Astrocyte of the cerebellum (primary cell): ENCODE results near the gene IFNK.
A peak's percentile ranks its signal among the peaks of the same experiment; 100 is the strongest.

Experiments
- DNase-seq: peaks from one replicate; pipeline ENCODE4 v3.0.0-alpha.2; 2011; ENCODE audit warnings: low read depth
- H3K4me3 ChIP-seq: 2 replicates; pipeline ENCODE4 v1.5.1; 2011; ENCODE audit warnings: mild to moderate bottlenecking, low read depth, low read length, moderate library complexity
- in situ Hi-C: cut with HindIII; loops from 2 replicates; pipeline ENCODE4 v1.10.0; 2017; ENCODE audit warnings: low sequenced_read_pairs
- TF ChIP-seq, protein P1 (sequence below): IDR thresholded peaks from 2 replicates; pipeline ENCODE4 v1.5.1; 2012; ENCODE audit warnings: low read length, low read depth, moderate library complexity, mild to moderate bottlenecking; ENCODE audit errors: missing control alignments

The IFNK gene

DNA sequence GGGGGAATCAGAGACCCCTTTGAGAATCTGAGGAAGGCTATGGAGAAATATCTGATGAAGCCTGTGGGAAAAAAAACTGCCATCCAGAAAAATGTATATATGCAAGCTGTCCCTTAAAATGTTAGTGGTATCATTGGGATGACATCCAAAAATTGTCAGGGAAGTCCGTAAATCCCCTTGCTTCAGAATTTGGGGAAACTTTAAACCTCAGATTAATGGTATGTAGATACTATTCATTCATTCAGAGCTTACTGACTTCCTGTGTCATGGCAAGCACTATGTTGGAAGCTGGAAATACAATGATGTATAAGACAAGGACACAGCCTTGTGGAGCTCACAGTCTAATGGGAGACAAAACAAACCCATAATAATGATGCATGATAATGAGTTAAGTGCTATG lies 16.4 kb downstream of the IFNK start:
- TF ChIP-seq, protein P1, sequence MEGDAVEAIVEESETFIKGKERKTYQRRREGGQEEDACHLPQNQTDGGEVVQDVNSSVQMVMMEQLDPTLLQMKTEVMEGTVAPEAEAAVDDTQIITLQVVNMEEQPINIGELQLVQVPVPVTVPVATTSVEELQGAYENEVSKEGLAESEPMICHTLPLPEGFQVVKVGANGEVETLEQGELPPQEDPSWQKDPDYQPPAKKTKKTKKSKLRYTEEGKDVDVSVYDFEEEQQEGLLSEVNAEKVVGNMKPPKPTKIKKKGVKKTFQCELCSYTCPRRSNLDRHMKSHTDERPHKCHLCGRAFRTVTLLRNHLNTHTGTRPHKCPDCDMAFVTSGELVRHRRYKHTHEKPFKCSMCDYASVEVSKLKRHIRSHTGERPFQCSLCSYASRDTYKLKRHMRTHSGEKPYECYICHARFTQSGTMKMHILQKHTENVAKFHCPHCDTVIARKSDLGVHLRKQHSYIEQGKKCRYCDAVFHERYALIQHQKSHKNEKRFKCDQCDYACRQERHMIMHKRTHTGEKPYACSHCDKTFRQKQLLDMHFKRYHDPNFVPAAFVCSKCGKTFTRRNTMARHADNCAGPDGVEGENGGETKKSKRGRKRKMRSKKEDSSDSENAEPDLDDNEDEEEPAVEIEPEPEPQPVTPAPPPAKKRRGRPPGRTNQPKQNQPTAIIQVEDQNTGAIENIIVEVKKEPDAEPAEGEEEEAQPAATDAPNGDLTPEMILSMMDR: no peak
- in situ Hi-C loops: loop anchor here (10.0 kb wide), 1 partner anchor 206 kb away; no protein-coding TSS in a partner anchor
- no peak for DNase-seq
- no peak overlapping the region for H3K4me3 ChIP-seq

DNA sequence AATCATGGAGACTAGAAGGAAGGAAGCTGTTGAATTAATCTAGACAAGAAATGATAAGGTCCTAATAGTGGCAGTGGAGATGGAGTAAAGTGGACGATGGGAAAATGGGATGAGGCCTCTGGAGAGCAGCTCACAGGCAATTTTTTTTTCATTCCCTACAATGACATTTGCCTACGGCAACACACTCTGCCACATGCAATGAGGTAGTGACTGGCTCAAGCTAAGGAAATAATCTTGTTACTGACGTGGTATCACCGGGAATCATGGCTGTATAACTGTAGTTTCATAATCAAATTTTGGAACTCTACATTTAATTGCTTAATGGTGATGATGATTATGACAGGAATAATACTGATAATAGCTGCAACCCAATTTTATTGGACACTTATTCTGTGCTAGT lies 17.6 kb downstream of the IFNK start:
- TF ChIP-seq, protein P1: no peak
- H3K4me3 ChIP-seq: no peak overlapping the region
- in situ Hi-C loops: loop anchor here (10.0 kb wide), 1 partner anchor 207 kb away; no protein-coding TSS in a partner anchor
- DNase-seq: no peak

DNA sequence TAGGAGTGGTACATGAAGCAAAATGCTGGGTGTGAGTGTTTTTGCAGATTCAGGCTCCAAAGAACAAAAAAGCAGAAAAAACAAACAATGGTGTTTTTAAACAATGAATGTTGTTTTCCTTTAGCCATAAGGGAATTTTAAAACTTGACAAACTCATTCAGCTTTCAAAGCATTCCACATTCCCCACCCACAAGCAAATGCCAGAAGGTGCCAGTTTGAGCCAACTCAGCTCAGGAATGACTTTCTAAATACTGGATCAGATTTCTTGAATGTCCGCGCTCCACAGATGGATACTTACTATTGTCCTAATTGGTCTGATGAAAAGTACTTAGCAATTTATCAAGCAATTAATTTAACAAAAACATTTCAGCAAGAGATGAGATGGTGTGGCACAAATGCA lies 18.4 kb downstream of the IFNK start:
- DNase-seq: no peak
- in situ Hi-C loops: loop anchor here (10.0 kb wide), 1 partner anchor 208 kb away; no protein-coding TSS in a partner anchor
- TF ChIP-seq, protein P1: no peak
- no peak overlapping the region for H3K4me3 ChIP-seq

DNA sequence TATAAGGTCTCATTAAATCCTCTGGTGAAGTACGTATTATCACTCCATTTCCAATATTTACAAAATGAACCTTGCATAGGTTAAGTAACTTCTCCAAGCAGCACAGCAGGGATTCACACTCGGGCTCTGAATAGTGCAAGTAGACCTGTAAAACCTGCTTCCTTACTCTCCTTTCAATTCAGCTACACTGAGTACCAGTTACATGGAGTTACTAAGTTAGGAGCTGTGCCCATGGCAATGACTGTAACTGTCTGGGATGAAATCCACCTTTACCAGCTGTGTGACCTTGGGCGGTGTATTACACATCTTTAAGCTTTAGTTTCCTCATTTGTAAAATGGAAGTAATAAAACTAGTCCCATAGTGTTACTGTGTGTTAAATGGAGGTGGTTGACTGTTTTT lies 21.4 kb downstream of the IFNK start:
- in situ Hi-C loops: loop anchor here (10.0 kb wide), 1 partner anchor 211 kb away; no protein-coding TSS in a partner anchor
- DNase-seq: no peak
- no peak overlapping the region for H3K4me3 ChIP-seq
- TF ChIP-seq, protein P1: no peak

DNA sequence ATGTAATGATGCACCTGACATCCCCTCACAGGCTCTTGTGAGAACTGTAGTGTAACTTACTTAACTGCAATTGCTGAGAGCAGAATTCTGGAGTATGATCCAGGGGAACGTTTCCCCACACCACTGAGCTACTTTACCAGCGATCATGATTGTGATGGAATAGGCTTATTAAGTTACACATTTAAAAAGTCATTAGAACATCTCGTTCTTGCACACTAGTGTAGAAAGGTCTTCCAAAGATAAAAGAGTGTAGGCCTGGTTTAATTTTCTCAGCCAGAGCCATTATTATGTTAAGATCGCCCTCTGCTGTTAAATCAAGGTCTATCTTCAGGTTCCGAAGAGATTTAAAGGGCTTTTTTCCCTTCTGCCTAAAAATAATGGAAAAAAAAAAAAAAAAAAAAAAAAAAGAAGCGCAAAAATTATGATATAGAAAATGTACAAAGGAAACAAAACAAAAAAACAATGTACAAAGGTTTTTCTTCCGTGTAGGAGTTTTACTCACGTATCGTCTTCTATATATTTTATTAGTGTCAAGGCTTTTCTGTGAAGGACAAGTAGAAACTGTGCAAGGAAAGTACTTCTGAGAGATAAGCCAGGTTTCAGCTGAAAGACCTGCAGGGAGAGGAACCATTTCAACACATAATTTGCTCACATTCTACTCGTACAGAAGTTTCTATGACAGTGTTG lies 24.1 kb downstream of the IFNK start:
- TF ChIP-seq, protein P1: peak; percentile 41
- no peak overlapping the region for H3K4me3 ChIP-seq
- in situ Hi-C loops: loop anchor here (10.0 kb wide), 1 partner anchor 213 kb away; no protein-coding TSS in a partner anchor
- no peak for DNase-seq

DNA sequence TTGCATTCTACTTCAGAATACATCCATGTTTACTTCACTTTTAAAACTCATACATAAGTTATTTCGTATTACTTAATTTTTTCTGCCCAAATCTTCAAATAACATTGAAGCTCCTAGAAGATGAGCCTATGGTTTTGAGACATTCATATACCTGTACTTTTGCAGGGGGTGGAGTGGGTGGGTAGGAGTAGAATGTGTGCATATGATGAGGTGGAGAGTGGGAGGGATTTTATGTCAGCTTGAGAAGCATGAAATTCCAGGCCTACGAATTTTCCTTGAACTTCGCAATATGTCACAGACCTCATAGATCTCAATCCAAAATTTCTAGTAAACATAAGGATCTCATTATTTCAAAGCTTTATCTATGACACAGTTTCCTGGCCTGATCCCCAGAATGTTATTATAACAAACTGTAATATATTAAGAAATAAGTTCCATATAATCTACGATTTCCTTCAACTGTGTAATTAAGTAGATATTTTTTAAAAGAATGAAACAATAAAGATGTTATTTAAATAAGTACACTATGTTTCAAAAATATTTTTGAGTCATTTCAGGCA lies 25.2 kb downstream of the IFNK start:
- H3K4me3 ChIP-seq: no peak overlapping the region
- in situ Hi-C loops: loop anchor here (10.0 kb wide), 1 partner anchor 214 kb away; no protein-coding TSS in a partner anchor
- TF ChIP-seq, protein P1: no peak
- no peak for DNase-seq
